Activated CD8-positive, alpha-beta T cell treated with anti-CD3 and anti-CD28 coated beads for 36 hours (primary cell): ENCODE data around the gene PTPN7. TPM values are rescaled to one million over a fixed set of nuclear protein-coding genes. Genes with fewer than 3 reads are reported as not detected.
A peak's percentile ranks its signal among the peaks of the same experiment; 100 is the strongest.
"Not testable (repeated sequence)": the region's sequence is repeated elsewhere in the genome, so short reads cannot be mapped to it uniquely, and the experiment has no call there.

Experiments
- ATAC-seq: fragments of 200-7000 bp; cut with Tn5 transposase; one replicate; pipeline ENCODE4 v1.10.0; 2021; ENCODE audit warnings: mild to moderate bottlenecking, moderate library complexity
- CTCF ChIA-PET: fragments of 350-600 bp; sonication (Branson Sonifier 250); formaldehyde crosslinking; loops from one replicate; lab custom pipeline; 2021; ENCODE audit warnings: antibody characterized with exemption; lab: Charles Lee
- POLR2A ChIA-PET: fragments of 350-600 bp; sonication (Branson Sonifier 250); formaldehyde crosslinking; loops from one replicate; lab custom pipeline; 2021; ENCODE audit warnings: antibody characterized with exemption; lab: Charles Lee
- DNase-seq: peaks from one replicate; pipeline ENCODE4 v3.0.0-alpha.2; 2020
- H3K27ac Mint-ChIP-seq: one replicate; pipeline ENCODE4 v1.8.0; 2021; ENCODE audit warnings: mild to moderate bottlenecking, mixed read lengths
- H3K27me3 Mint-ChIP-seq: one replicate; pipeline ENCODE4 v1.8.0; 2021; ENCODE audit warnings: mixed read lengths
- H3K36me3 Mint-ChIP-seq: one replicate; pipeline ENCODE4 v1.8.0; 2021; ENCODE audit warnings: low read depth, mixed read lengths
- H3K4me1 Mint-ChIP-seq: one replicate; pipeline ENCODE4 v1.8.0; 2021; ENCODE audit warnings: low read depth, mixed read lengths
- H3K4me3 Mint-ChIP-seq: one replicate; pipeline ENCODE4 v1.8.0; 2021; ENCODE audit warnings: mild to moderate bottlenecking, moderate library complexity, mixed read lengths
- H3K9me3 Mint-ChIP-seq: one replicate; pipeline ENCODE4 v1.8.0; 2021; ENCODE audit warnings: mixed read lengths
- intact Hi-C: fragments of 100-400 bp; cut with micrococcal nuclease; formaldehyde crosslinking; loops from one replicate; pipeline ENCODE4 v1.10.0; 2022
- total RNA-seq, 2 experiments: library from RNA; stranded (reverse); gene quantifications; one replicate each; pipeline ENCODE4 v1.2.3, GENCODE V29; 2021
- TF ChIP-seq, protein P1 (sequence below): fragments of 200-600 bp; IDR thresholded peaks from one replicate; pipeline ENCODE4 v1.8.0; 2022; ENCODE audit warnings: antibody characterized with exemption, mild to moderate bottlenecking

PTPN7 gene
- total RNA-seq, 2 experiments from 2014 or later = 195 to 200 TPM

DNA sequence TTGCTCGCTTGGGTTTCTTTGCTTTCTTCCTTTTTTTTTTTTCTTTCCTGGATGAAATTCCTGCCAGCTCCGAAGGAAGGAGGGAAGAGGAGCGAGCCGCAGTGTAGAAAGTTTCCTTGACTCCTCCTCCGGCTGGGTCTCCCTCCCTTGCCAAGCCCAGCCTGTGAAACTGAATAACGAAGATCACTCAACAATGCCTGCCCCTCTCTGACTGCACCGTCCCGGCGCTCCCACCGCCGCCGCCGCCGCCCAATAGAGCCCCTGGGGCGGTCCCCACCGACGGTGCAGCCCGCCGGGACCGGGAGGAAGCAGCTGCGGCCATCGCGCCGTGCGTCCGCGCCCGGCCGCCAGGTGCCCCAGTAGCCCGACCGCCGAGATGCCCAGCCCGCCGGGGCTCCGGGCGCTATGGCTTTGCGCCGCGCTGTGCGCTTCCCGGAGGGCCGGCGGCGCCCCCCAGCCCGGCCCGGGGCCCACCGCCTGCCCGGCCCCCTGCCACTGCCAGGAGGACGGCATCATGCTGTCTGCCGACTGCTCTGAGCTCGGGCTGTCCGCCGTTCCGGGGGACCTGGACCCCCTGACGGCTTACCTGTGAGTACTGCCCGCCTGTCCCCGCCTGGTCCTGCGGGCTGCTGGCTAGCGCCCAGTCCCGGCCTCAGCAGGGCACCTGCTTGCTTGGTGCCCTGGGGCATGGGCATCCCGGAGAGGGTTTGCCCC, 33.4 kb upstream of the PTPN7 start, which contains the start of gene LGR6:
Gene LGR6, plus strand, starts transcription at position 186 of the 714 bp plus-strand sequence. Its CDS starts 191 bp downstream, at position 377.
- H3K4me3 Mint-ChIP-seq = no peak within 1 kb of the TSS
- peaks cover 14% of the 10 kb centered on the region for H3K27me3 Mint-ChIP-seq
- no peak for DNase-seq
- TF ChIP-seq, protein P1, sequence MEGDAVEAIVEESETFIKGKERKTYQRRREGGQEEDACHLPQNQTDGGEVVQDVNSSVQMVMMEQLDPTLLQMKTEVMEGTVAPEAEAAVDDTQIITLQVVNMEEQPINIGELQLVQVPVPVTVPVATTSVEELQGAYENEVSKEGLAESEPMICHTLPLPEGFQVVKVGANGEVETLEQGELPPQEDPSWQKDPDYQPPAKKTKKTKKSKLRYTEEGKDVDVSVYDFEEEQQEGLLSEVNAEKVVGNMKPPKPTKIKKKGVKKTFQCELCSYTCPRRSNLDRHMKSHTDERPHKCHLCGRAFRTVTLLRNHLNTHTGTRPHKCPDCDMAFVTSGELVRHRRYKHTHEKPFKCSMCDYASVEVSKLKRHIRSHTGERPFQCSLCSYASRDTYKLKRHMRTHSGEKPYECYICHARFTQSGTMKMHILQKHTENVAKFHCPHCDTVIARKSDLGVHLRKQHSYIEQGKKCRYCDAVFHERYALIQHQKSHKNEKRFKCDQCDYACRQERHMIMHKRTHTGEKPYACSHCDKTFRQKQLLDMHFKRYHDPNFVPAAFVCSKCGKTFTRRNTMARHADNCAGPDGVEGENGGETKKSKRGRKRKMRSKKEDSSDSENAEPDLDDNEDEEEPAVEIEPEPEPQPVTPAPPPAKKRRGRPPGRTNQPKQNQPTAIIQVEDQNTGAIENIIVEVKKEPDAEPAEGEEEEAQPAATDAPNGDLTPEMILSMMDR = no peak
- no peak within 1 kb of the TSS for H3K27ac Mint-ChIP-seq
- H3K36me3 Mint-ChIP-seq = no peaks in the 10 kb centered on the region
- POLR2A ChIA-PET = no interaction called here
- peaks cover 15% of the 10 kb centered on the region for H3K4me1 Mint-ChIP-seq
- intact Hi-C loops = loop anchor here (2.0 kb wide), 1 partner anchor 125 kb away; no protein-coding TSS in a partner anchor
- ATAC-seq = peak; percentile 5
- CTCF ChIA-PET = interaction anchor here (1.0 to 5.3 kb wide), 27 partner anchors 9 to 521 kb away, joined by 3 to 58 read pairs (median 8); partner anchors contain the start of gene PTPN7
- no peaks in the 10 kb centered on the region for H3K9me3 Mint-ChIP-seq

- DNase-seq = peak; percentile 75
- Mint-ChIP-seq H3K27me3 (peaks cover 14% of the 10 kb centered on the region), H3K36me3 (no peaks in the 10 kb centered on the region), H3K27ac (no peak overlapping the region), H3K4me1 (peaks cover 7% of the 10 kb centered on the region), H3K9me3 (no peaks in the 10 kb centered on the region), H3K4me3 (no peak overlapping the region)
- POLR2A ChIA-PET = interaction anchor here (0.6 to 0.7 kb wide), 2 partner anchors 28 to 90 kb away, joined by 3 to 4 read pairs; no protein-coding TSS in a partner anchor
- intact Hi-C loops = loop anchor here (2.0 kb wide), 1 partner anchor 126 kb away; no protein-coding TSS in a partner anchor
- CTCF ChIA-PET = interaction anchor here (0.8 to 5.3 kb wide), 44 partner anchors 8 to 527 kb away, joined by 3 to 58 read pairs (median 6); partner anchors contain the start of gene PTPN7
- peak; percentile 72 for ATAC-seq
- TF ChIP-seq, protein P1 = peak; percentile 85
Observed at GRCh38 chr1:202192770-202193613, 32.6 kb upstream of the PTPN7 start.

DNA sequence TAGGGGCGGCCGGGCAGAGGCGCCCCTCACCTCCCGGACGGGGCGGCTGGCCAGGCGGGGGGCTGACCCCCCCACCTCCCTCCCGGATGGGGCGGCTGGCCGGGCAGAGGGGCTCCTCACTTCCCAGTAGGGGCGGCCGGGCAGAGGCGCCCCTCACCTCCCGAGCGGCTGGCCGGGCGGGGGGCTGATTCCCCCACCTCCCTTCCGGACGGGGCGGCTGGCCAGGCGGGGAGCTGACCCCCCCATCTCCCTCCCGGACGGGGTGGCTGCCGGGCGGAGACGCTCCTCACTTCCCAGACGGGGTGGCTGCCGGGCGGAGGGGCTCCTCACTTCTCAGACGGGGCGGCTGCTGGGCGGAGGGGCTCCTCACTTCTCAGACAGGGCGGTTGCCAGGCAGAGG, 31.0 kb upstream of the PTPN7 start:
- intact Hi-C loops, H3K36me3 Mint-ChIP-seq, ATAC-seq, H3K27ac Mint-ChIP-seq, H3K4me3 Mint-ChIP-seq, DNase-seq, H3K9me3 Mint-ChIP-seq, POLR2A ChIA-PET, H3K4me1 Mint-ChIP-seq: not testable (repeated sequence)
- H3K27me3 Mint-ChIP-seq = peaks cover 14% of the 10 kb centered on the region
- CTCF ChIA-PET = interaction anchor here (2.4 to 2.5 kb wide), 2 partner anchors 117 to 129 kb away, joined by 15 to 19 read pairs; no protein-coding TSS in a partner anchor

DNA sequence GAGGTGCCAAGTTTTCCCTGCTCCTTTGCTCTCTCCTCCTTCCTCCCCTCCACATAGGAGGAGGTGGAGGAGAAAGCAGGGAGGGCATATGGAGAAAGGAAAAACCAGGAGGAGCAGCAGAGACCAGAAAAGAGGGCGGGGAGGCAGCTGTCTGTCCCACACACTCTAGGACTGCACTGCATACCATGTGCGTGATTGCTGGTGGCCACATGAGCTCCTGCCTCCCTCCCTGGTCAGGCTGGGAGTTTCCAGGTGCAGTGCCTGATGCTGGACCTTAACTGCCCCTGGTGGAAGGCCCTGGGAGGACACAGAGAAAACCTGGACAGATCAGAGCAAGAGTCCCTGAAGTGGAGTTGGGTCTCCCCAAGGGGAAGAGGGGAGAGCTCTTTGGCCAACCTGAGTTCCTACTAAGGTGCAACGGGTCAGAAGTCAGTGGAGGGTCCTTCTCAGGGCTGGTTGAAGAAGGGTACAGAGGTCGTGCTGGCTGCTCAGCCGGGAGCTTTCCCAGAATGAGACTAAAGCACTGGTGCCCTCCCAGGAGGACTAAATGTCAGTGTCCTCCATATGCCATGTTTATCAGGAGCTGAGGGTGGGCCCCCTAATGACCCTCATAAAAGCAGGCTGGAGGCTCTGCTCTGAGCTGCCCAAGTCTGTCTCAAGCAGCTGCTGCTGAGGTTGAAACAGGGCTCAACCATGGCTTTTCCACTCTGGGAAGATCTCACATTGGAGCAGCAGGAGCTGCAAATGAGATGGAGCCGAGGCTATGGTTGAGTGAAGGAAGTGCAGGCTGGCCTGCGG, 29.7 kb upstream of the PTPN7 start:
- peaks cover 12% of the 10 kb centered on the region for H3K27me3 Mint-ChIP-seq
- ChIA-PET CTCF (interaction anchor here (0.7 to 3.2 kb wide), 27 partner anchors 10 to 530 kb away, joined by 3 to 27 read pairs (median 4); partner anchors contain the start of gene PTPN7), POLR2A (interaction anchor here (1.3 to 1.4 kb wide), 2 partner anchors 16 to 151 kb away, joined by 3 read pairs; partner anchors contain the start of gene UBE2T)
- H3K27ac Mint-ChIP-seq = no peak overlapping the region
- intact Hi-C loops = no loop called here
- ATAC-seq (no peak), DNase-seq (no peak)
- H3K4me1 Mint-ChIP-seq = peaks cover 2% of the 10 kb centered on the region
- H3K4me3 Mint-ChIP-seq = no peak overlapping the region
- TF ChIP-seq, protein P1 = no peak
- no peaks in the 10 kb centered on the region for H3K9me3 Mint-ChIP-seq
- no peaks in the 10 kb centered on the region for H3K36me3 Mint-ChIP-seq
